Activated gamma-delta T cell (primary cell): ENCODE measurements around the gene TULP4.

ENCODE experiments used
- DNase-seq: peaks from one replicate; lab custom pipeline; 2025; lab: John Stamatoyannopoulos, UW

Gene TULP4

GRCh38 chr6:158358450-158359077 is 46.3 kb downstream of the TULP4 start:
- DNase-seq = no peak

GRCh38 chr6:158361068-158361467 is 48.8 kb downstream of the TULP4 start:
- DNase-seq = no peak

- DNase-seq = no peak
Measured at GRCh38 chr6:158361961-158362669, 49.9 kb downstream of the TULP4 start.

GRCh38 chr6:158366363-158366762 is 54.1 kb downstream of the TULP4 start:
- DNase-seq = no peak

GRCh38 chr6:158367816-158368215 is 55.6 kb downstream of the TULP4 start:
- no peak for DNase-seq

- no peak for DNase-seq
Measured at GRCh38 chr6:158369241-158369640, 57.0 kb downstream of the TULP4 start.

- no peak for DNase-seq
Measured at GRCh38 chr6:158370805-158371204, 58.5 kb downstream of the TULP4 start.

GRCh38 chr6:158371261-158371660 is 59.0 kb downstream of the TULP4 start:
- no peak for DNase-seq

GRCh38 chr6:158372574-158372973 is 60.3 kb downstream of the TULP4 start:
- no peak for DNase-seq

GRCh38 chr6:158373214-158373613 is 60.9 kb downstream of the TULP4 start:
- no peak for DNase-seq

- DNase-seq = no peak
Measured at GRCh38 chr6:158374020-158374419, 61.8 kb downstream of the TULP4 start.

GRCh38 chr6:158376631-158377081 is 64.4 kb downstream of the TULP4 start:
- no peak for DNase-seq

- no peak for DNase-seq
Measured at GRCh38 chr6:158377860-158378259, 65.6 kb downstream of the TULP4 start.

- no peak for DNase-seq
Measured at GRCh38 chr6:158379336-158379735, 67.1 kb downstream of the TULP4 start.

- no peak for DNase-seq
Measured at GRCh38 chr6:158381214-158381613, 68.9 kb downstream of the TULP4 start.

GRCh38 chr6:158382491-158382890 is 70.2 kb downstream of the TULP4 start:
- DNase-seq = no peak

- DNase-seq = no peak
Measured at GRCh38 chr6:158383057-158383456, 70.8 kb downstream of the TULP4 start.

GRCh38 chr6:158383542-158383941 is 71.3 kb downstream of the TULP4 start:
- DNase-seq = no peak

- no peak for DNase-seq
Measured at GRCh38 chr6:158384671-158385110, 72.4 kb downstream of the TULP4 start.

GRCh38 chr6:158387036-158387435 is 74.8 kb downstream of the TULP4 start:
- DNase-seq = no peak

GRCh38 chr6:158387578-158387977 is 75.3 kb downstream of the TULP4 start:
- DNase-seq = no peak

- no peak for DNase-seq
Measured at GRCh38 chr6:158388727-158389126, 76.5 kb downstream of the TULP4 start.

GRCh38 chr6:158389193-158389919 is 77.1 kb downstream of the TULP4 start:
- no peak for DNase-seq
